ENCODE data around the gene KRTAP5-9.

DNA sequence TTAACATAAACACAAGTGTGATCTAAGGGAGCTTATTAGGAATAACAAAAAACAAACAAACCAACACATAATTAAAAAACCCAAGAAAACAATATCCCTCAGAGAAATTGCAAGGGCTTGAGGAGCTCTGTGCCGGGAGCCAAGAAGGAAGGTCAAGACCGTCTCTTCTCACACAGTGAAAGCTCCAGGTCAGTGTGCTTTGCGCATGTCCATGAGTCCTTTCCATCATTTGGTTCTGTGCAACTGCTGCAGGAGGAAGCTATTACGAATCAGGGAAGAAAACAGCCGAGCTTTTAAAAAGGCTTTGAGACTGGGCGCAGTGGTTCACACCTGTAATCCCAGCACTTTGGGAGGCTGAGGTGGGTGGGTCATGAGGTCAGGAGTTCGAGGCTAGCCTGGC is 5.8 kb upstream of the KRTAP5-9 start:
- TF ChIP-seq, protein P1, sequence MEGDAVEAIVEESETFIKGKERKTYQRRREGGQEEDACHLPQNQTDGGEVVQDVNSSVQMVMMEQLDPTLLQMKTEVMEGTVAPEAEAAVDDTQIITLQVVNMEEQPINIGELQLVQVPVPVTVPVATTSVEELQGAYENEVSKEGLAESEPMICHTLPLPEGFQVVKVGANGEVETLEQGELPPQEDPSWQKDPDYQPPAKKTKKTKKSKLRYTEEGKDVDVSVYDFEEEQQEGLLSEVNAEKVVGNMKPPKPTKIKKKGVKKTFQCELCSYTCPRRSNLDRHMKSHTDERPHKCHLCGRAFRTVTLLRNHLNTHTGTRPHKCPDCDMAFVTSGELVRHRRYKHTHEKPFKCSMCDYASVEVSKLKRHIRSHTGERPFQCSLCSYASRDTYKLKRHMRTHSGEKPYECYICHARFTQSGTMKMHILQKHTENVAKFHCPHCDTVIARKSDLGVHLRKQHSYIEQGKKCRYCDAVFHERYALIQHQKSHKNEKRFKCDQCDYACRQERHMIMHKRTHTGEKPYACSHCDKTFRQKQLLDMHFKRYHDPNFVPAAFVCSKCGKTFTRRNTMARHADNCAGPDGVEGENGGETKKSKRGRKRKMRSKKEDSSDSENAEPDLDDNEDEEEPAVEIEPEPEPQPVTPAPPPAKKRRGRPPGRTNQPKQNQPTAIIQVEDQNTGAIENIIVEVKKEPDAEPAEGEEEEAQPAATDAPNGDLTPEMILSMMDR (conservative IDR thresholded peaks at IDR 0.05; ENCODE audit: low read depth in 2 of 2): no peak
- TF ChIP-seq POLR2AphosphoS5 (IDR thresholded peaks at IDR 0.05; ENCODE audit: low read depth): no peak
- no peak for TF ChIP-seq ZNF331 (CRISPR knock-in tag; IDR thresholded peaks at IDR 0.05; ENCODE audit: low read depth)
- no peak for TF ChIP-seq STAT1 (IDR thresholded peaks at IDR 0.05; ENCODE audit: unreplicated experiment)
- TF ChIP-seq EZH2 (IDR thresholded peaks at IDR 0.05; ENCODE audit: low read depth, unreplicated experiment): no peak
- no peak for TF ChIP-seq CREB1 (CRISPR knock-in tag; IDR thresholded peaks at IDR 0.05; ENCODE audit: low read depth)
- TF ChIP-seq, protein P2, sequence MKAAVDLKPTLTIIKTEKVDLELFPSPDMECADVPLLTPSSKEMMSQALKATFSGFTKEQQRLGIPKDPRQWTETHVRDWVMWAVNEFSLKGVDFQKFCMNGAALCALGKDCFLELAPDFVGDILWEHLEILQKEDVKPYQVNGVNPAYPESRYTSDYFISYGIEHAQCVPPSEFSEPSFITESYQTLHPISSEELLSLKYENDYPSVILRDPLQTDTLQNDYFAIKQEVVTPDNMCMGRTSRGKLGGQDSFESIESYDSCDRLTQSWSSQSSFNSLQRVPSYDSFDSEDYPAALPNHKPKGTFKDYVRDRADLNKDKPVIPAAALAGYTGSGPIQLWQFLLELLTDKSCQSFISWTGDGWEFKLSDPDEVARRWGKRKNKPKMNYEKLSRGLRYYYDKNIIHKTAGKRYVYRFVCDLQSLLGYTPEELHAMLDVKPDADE (IDR thresholded peaks at IDR 0.05): no peak
- TF ChIP-seq EZH2phosphoT487 (IDR thresholded peaks at IDR 0.05; ENCODE audit: unreplicated experiment): no peak
- TF ChIP-seq, protein P3, sequence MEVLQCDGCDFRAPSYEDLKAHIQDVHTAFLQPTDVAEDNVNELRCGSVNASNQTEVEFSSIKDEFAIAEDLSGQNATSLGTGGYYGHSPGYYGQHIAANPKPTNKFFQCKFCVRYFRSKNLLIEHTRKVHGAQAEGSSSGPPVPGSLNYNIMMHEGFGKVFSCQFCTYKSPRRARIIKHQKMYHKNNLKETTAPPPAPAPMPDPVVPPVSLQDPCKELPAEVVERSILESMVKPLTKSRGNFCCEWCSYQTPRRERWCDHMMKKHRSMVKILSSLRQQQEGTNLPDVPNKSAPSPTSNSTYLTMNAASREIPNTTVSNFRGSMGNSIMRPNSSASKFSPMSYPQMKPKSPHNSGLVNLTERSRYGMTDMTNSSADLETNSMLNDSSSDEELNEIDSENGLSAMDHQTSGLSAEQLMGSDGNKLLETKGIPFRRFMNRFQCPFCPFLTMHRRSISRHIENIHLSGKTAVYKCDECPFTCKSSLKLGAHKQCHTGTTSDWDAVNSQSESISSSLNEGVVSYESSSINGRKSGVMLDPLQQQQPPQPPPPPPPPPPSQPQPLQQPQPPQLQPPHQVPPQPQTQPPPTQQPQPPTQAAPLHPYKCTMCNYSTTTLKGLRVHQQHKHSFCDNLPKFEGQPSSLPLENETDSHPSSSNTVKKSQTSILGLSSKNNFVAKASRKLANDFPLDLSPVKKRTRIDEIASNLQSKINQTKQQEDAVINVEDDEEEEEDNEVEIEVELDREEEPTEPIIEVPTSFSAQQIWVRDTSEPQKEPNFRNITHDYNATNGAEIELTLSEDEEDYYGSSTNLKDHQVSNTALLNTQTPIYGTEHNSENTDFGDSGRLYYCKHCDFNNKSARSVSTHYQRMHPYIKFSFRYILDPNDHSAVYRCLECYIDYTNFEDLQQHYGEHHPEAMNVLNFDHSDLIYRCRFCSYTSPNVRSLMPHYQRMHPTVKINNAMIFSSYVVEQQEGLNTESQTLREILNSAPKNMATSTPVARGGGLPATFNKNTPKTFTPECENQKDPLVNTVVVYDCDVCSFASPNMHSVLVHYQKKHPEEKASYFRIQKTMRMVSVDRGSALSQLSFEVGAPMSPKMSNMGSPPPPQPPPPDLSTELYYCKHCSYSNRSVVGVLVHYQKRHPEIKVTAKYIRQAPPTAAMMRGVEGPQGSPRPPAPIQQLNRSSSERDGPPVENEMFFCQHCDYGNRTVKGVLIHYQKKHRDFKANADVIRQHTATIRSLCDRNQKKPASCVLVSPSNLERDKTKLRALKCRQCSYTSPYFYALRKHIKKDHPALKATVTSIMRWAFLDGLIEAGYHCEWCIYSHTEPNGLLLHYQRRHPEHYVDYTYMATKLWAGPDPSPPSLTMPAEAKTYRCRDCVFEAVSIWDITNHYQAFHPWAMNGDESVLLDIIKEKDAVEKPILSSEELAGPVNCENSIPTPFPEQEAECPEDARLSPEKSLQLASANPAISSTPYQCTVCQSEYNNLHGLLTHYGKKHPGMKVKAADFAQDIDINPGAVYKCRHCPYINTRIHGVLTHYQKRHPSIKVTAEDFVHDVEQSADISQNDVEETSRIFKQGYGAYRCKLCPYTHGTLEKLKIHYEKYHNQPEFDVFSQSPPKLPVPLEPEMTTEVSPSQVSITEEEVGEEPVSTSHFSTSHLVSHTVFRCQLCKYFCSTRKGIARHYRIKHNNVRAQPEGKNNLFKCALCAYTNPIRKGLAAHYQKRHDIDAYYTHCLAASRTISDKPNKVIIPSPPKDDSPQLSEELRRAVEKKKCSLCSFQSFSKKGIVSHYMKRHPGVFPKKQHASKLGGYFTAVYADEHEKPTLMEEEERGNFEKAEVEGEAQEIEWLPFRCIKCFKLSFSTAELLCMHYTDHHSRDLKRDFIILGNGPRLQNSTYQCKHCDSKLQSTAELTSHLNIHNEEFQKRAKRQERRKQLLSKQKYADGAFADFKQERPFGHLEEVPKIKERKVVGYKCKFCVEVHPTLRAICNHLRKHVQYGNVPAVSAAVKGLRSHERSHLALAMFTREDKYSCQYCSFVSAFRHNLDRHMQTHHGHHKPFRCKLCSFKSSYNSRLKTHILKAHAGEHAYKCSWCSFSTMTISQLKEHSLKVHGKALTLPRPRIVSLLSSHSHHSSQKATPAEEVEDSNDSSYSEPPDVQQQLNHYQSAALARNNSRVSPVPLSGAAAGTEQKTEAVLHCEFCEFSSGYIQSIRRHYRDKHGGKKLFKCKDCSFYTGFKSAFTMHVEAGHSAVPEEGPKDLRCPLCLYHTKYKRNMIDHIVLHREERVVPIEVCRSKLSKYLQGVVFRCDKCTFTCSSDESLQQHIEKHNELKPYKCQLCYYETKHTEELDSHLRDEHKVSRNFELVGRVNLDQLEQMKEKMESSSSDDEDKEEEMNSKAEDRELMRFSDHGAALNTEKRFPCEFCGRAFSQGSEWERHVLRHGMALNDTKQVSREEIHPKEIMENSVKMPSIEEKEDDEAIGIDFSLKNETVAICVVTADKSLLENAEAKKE (CRISPR knock-in tag; IDR thresholded peaks at IDR 0.05): no peak
- TF ChIP-seq, protein P4, sequence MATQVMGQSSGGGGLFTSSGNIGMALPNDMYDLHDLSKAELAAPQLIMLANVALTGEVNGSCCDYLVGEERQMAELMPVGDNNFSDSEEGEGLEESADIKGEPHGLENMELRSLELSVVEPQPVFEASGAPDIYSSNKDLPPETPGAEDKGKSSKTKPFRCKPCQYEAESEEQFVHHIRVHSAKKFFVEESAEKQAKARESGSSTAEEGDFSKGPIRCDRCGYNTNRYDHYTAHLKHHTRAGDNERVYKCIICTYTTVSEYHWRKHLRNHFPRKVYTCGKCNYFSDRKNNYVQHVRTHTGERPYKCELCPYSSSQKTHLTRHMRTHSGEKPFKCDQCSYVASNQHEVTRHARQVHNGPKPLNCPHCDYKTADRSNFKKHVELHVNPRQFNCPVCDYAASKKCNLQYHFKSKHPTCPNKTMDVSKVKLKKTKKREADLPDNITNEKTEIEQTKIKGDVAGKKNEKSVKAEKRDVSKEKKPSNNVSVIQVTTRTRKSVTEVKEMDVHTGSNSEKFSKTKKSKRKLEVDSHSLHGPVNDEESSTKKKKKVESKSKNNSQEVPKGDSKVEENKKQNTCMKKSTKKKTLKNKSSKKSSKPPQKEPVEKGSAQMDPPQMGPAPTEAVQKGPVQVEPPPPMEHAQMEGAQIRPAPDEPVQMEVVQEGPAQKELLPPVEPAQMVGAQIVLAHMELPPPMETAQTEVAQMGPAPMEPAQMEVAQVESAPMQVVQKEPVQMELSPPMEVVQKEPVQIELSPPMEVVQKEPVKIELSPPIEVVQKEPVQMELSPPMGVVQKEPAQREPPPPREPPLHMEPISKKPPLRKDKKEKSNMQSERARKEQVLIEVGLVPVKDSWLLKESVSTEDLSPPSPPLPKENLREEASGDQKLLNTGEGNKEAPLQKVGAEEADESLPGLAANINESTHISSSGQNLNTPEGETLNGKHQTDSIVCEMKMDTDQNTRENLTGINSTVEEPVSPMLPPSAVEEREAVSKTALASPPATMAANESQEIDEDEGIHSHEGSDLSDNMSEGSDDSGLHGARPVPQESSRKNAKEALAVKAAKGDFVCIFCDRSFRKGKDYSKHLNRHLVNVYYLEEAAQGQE (IDR thresholded peaks at IDR 0.05; ENCODE audit: unreplicated experiment): no peak
- no peak for TF ChIP-seq JUNB (IDR thresholded peaks at IDR 0.05; ENCODE audit: unreplicated experiment)
- no peak for TF ChIP-seq ZNF114 (CRISPR knock-in tag; IDR thresholded peaks at IDR 0.05)
